GM21528 (cell line): ENCODE data around the gene THADA.
"Not testable (repeated sequence)": the region's sequence is repeated elsewhere in the genome, so short reads cannot be mapped to it uniquely, and the experiment has no call there.

Source experiments
- ATAC-seq: cut with Tn5 transposase; IDR thresholded peaks from one replicate; pipeline ENCODE4 v1.9.1; 2021; ENCODE audit warnings: mild to moderate bottlenecking, moderate library complexity; ENCODE audit not compliant: unreplicated experiment, low FRiP score

The THADA gene

DNA sequence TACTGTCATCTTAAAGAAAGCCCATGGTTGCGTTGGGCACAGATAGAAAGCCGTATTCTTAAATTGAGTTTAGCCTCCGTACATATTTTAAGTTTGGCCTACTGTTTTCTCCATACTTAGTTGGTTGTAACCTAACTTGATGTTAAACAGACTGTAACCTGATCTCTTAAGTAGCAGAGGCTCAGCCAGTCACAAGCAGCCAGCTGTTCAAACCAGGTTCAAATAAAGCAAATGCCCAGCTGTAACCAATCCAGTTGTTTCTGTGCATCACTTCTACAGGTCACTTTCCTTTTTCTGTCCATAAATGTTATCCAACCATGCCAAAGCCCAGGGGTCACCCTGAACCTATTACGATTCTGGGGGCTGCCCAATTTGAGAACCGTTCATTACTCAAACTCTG lies 10.0 kb upstream of the THADA start:
- no peak for ATAC-seq

DNA sequence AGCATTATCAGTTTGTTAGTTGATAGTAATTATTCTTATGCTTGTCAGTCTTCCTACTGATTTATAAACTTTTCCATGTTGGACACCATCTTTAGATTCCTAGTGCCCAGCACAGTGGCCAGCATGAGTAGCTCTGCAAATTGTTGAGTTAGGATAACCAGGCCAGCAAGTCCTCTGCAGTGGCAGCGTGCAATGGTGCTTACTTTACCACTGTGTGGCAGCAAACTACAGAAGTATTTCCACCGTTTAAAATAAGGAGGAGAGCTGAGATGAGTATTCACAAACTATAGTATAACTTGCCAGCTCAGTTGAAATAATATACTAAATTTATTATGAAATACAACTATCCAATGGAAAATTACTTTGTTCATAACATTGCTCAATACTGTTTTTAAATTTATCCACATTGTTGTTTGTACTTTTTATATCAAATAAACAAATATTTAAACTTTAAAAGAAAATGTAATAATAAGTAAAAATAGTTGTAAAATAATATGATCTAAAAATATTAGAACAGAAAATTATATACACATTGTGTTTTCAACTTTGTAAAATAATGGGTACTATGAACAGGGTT lies 9.3 kb upstream of the THADA start:
- no peak for ATAC-seq

DNA sequence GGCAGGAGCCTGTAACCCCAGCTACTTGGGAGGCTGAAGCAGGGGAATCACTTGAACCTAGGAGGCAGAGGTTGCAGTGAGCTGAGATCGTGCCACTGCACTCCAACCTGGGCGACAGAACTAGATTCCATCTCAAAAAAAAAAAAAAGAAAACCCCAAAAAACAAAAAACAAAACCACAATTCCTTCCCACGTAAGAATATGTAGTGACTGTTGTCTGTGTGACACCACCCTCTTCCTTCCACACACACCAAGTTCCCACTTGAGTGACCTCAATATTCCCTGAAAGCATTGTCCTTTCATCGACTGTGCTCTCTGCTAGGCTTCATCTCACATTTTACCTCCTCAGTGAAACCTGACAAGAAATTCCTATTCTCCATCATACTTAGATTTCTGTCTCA lies 8.8 kb upstream of the THADA start:
- no peak for ATAC-seq

DNA sequence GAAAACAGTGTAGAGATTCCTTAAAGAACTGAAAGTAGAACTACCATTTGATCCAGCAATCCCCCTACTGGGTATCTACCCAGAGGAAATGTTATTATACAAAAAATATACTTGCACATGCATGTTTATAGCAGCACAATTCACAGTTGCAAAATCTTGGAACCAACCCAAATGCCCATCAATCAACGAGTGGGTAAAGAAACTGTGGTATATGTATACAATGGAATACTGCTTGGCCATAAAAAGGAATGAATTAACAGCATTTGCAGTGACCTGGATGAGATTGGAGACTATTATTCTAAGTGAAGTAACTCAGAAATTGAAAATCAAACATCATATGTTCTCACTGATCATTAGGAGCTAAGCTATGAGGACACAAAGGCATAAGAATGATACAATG lies 4.8 kb upstream of the THADA start:
- not testable (repeated sequence) for ATAC-seq

DNA sequence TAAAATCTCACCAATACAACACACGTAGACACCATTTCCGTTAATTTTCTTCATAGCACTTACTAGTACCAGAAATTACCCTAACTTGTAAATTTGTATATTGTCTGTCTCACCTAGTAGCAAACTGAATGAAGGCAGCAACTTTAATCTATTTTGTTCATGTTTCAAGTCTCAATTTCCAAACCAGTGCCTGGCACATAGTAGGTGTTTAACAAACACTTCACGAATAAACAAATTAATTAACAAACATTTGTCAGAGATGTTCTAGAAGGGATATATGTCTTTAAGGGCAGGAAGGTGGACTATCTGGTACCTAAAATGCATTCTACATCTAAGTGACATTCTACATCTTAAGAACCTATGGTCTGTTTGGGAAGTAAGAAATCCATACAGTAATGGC lies 963 bp downstream of the THADA start:
- ATAC-seq = no peak

DNA sequence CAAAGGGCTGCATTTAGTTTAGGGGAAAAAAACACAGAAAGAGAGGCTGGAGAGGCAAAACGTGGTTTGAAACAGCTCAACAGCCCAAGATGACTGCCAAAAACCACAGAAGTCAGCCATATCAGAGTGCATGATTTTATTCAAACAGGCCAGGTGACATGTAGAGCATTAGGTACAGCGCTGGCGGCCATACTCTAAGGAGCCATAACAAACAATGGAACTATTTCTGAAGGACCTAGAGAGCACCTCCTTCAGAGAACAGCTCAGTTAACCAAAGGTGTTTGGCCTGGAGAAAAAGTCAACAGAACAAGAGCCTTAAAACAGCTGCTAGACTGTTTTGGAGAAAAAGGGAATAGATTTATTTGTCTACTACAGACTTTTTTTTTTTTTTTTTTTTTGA lies 2.6 kb downstream of the THADA start:
- no peak for ATAC-seq

DNA sequence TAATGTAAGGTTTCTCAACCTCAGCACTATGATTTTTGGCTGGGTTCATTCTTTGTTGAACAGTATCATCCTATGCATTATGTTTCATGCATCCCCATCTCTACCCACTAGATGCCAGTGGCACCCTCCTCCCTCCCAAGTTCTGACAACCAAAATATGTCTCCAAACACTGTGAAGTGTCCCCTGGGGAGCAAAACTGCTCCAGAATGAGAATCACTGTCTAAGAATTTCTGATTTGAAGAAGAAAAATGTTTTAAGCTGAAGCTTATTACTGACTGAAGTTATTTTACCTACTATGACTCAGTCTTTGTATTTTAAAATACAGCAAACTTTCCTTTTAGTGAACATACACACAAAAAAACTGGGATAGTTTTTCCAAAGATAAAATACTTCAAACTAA lies 3.4 kb downstream of the THADA start:
- ATAC-seq = no peak

DNA sequence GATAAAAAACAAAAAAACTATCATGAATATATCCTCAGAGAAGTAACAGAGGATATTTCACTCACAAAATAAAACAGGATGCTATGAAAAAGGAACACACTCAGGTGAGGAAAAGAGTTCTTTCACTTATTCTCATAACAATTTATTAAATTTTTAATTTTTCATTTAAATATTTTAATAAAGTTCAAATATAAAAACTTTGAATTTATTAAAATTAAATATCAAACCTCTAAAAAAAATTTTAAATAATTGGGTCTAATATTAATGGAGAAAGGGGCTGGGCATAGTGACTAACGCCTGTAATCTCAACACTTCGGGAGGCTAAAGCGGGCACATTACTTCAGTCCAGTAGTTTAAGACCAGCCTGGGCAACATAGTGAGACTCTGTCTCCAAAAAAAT lies 10.1 kb downstream of the THADA start:
- ATAC-seq = no peak

DNA sequence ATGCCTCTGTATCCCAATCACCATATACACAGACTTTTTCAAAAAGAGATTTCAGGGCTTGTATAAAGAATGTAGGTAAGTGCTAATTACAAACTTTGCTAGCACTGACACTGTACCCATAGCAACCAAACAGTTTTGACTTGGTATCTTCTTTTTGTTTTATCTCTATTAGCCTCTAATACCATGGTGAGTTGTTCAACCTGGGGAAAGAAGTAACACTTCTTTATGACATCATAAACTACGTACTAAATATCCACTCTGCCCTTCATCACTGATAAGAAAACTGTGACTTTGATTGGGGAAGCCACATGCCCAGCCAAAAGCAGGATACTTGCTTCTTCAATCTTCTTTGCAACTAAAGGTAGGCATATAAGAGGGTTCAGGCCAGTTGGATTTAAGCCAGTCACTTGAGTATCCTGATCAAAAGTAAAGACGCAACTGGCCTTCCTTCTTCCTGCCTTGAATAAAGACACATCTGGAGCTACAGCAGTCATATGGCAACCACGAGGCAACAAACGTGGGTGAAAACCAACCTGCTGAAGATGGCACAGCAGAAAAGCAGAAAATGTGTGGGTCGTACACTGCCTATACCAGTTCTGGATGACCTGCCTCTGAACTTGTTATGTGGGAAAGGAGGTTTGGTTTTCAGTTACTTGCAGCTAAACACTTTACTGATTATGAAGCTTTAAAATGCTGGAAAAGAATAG lies 16.4 kb downstream of the THADA start:
- ATAC-seq = no peak

DNA sequence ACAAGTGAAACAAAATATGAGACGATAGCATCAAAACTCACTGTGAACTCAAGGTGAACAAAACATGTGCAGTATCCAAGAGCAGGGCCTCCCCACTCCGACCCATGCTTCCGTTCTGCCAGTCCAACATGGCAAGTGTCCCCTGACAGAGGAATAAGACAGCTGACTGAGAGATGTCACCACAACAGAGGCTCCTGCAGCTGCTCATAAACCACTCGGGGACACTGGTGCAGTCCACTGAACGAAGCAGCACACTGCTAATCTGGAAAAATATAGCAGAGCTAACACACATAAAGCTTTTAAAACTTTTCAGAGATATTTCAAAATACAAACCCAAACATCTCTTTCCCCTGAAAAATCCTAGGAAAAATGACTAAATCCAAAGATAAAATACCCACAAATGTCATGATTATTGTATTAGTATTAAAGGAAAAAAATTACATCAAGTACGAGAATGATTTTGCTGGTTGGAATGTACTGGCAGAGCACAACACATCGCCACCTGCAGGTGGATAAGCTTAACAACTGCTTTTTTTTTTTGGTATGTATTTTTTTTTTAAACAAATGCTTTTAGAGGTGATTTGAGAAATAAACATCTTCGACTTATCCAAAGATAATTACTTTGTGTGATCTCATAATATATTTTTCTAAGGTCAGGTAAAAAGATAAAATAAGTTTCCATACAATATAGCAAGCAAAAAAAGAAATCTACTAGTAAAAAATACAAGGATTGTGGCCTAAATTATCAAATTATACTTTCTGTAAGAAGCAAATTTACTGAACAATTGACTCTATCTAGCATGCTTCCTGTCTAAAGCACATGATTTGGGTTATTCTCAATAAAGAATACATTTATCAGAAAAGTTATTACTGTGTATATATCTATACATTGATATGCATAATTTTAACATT lies 18.6 kb downstream of the THADA start:
- no peak for ATAC-seq

DNA sequence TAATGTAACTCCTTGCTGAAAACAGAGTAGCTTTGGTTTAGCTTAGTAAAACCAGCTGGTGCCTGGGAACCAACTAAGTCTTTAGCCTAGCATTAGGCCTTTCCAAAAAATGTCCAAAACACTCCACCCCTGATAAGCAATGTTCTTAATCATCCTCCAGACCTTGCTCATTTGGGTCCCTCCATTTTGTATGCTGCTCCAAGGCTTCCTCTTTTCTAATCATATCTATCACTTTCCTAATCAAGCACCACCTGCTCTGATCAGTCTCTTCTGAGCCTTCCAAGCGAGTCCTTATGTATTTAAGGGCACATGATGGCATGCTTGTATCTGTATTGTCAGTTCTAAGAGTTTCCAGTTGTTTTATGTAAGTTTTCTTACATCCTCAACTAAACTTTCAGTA lies 23.6 kb downstream of the THADA start:
- ATAC-seq = no peak

DNA sequence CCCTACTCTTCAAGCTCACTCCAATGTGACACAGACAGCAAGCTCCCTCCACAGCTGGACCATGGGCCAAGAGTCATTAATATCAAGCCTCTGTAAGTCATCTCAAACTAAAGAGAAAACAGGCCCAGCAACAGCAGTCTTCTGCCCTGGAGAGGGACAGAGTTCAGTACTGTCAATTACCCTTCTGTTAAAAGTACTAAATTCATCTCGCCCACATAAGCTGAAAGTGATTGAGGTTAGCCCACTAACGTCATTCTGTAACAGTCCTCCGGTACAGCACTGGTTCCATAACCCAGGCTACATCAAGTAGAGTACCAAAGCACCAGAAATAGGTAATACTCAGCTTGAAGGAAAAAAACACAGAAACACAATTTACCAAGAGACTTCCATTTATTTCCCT lies 25.9 kb downstream of the THADA start:
- ATAC-seq = peak; percentile 76

DNA sequence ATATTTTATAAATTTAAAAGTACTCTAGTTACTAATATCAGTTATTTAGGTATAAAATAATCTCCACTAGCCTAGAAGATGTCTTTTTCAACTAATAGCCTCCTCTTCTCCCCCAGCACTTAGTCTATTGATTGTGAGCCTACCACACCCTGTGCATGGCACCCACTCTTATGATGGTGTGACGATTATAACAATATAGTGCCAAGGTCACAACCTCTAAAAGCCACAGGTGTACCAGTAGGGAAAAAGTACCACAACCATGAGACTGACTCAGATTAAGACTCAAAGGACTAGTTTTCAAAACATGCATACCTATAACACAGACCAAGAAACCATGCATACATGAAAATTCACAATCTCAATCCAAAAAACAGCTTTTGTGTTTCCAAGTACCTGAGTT lies 27.6 kb downstream of the THADA start:
- no peak for ATAC-seq

DNA sequence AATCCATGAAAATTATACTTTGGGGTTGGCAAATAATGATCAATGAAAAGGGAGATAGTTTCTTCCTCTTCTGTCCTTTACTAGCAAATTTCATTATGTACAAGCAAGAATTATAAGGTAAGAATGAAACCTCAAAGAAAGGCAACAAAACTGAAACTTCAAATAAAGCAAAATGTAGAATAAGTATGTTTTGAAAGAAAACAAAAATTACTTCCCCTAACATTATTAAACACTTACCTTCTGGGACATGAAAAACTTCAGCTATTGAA lies 29.4 kb downstream of the THADA start:
- peak; percentile 30 for ATAC-seq

DNA sequence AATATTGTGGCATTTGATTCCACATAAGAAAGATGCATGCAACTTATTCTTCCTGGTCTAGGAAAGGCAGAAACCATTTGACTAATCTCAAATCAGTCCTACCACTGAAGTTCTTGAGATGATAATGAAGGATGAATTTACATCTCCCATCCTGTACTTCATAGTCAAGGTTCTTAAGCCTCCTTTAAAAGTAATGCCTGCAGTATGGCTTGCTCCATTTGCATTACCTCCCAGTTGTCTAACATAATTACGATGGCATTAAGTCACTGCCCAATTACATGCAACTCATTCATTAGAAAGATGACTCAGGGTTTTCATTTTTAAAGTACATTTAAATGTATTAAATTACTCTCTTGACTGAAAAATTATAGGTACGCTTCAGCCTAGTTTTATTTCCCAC lies 32.2 kb downstream of the THADA start:
- no peak for ATAC-seq

DNA sequence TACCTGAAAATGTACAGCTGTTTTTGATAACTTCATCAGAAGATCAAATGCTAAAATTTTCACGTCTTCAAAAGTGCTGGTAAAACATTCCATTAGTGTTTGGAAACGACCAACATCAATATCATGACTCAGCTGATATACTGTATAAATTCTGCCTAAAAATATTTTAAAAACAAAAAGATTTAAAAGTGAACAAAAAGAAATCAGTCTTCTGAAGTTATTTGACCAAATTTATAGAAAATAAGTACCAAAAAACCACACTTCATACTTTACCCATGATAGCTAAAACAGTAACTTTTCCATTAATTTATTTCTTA lies 35.6 kb downstream of the THADA start:
- no peak for ATAC-seq

DNA sequence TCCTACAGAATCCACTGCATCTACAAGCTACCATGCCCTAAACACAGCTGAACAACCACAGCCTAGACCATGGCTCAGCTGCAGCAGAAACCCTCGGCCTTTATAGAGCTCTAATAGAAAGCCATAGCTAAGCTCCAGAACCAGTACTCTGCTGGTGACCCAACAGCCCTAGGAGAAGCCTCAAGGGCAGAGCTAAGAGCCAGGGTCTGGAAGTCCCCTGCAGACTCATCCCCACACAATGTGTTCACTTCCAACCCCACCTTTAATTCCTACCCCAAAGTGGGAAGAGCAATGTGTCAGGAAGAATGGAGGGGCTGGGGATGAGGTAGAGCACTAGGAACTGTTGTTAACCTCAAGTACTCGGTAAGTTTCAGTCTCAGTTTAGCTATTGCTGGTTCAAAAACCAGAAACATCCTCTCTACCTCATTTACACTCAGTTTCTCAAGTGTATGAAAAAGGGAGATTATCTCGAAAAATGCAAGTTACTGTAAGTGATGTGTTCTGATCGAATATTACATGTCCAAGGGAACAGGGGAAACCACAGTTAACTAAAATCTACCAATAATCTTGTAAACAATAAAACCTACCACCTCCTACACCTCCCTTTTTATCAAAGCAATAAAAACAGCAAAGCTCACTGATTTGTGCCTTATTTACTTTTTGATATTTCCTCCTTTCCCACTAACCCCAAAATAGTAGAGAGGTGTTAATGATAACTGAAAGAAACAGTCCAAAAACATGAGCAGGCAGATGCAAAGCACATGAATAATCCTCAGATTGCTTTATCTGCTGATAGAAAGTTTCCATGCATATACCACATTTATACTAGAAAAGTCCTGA lies 36.2 kb downstream of the THADA start:
- ATAC-seq = peak; percentile 91

DNA sequence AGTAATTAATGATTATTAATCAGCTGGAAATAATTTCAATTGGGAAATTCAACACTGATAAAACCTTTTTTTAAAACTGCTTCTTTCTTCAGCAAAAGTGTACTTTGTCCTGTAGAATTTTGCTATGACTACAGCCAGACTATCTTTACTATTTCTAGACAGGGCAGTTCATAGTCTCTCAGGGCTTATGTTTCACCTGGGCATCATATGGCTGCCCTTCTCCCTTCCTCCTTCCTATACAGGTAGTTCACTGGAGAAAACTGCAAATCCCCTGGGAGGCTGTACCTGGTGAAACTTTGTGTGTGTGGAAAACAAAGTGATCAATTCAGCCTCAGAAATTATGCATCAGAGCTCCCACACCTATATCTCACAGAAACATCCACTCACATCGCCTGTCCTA lies 38.6 kb downstream of the THADA start:
- ATAC-seq = no peak

DNA sequence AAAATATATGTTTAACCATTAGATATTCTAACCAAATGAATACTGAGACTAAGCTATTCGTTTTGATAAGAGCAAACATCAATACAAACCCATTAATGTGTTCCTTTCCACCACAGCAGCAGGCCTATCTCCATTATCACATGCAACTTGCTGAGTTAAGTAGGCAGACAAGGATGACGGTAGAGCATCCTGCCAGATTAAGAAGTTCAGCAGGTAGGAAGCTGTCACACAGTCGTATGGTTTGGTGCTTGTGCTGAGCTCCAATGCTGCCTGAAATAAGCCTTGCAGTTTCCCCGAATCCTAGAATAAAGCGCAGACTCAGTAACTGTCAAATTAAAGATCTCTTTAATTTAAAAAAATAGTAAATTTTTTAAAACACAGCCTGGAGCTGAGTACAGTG lies 39.6 kb downstream of the THADA start:
- ATAC-seq = no peak

DNA sequence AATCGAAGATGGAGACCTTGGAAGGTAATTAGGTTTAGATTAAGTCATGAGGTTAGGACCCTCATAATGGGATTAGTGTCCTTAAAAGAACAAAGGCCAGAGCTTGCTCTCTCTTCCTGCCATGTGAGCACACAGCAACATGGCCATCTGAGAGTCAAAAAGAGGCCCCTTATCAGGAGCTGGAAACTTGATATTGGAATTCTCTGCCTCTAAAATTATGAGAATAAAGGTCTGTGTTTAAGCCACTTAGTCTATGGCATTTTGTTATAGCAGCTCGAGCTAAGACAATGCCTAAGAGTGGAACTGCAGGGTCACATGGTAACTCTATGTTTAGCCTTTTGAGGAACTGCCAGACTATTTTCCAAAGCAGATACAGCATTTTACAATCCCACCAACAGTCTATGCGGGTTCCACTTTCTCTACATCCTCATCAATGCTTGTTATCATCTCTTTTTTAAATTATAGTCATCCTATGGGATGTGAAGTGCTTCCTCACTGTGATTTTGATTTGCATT lies 42.4 kb downstream of the THADA start:
- no peak for ATAC-seq

DNA sequence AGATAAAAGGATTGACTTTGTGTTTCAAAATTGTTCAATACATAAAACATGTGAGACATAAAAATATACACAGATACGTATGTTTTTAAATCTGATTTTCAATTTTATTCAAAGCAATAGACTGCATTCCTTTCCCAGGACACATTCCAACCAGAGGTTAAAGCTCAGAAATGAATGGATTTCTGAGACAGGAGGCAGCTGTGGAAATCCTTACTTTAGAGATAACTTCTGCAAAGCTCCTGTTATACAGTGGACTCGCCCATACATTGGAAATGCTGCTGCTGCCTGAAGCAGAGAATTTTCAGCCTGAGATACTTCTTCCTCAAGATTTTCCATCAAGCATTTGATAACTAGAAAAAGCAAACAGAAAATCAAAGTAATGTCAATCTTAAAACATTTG lies 43.8 kb downstream of the THADA start:
- ATAC-seq = no peak
